ENCODE results near the gene CCDC150. TPM values are rescaled to one million over a fixed set of nuclear protein-coding genes. Genes with fewer than 3 reads are reported as not detected.

Gene CCDC150
- total RNA-seq, 2 experiments from 2014 or later, result 10.4 to 13.8 TPM

- TF ChIP-seq, protein P1, sequence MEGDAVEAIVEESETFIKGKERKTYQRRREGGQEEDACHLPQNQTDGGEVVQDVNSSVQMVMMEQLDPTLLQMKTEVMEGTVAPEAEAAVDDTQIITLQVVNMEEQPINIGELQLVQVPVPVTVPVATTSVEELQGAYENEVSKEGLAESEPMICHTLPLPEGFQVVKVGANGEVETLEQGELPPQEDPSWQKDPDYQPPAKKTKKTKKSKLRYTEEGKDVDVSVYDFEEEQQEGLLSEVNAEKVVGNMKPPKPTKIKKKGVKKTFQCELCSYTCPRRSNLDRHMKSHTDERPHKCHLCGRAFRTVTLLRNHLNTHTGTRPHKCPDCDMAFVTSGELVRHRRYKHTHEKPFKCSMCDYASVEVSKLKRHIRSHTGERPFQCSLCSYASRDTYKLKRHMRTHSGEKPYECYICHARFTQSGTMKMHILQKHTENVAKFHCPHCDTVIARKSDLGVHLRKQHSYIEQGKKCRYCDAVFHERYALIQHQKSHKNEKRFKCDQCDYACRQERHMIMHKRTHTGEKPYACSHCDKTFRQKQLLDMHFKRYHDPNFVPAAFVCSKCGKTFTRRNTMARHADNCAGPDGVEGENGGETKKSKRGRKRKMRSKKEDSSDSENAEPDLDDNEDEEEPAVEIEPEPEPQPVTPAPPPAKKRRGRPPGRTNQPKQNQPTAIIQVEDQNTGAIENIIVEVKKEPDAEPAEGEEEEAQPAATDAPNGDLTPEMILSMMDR (IDR thresholded peaks at IDR 0.05), result no peak
- Mint-ChIP-seq H3K27ac (no peak overlapping the region), H3K9me3 (no peaks in the 10 kb centered on the region), H3K4me1 (ENCODE audit: low read depth) (no peaks in the 10 kb centered on the region), H3K36me3 (ENCODE audit: low read depth) (no peaks in the 10 kb centered on the region), H3K27me3 (no peaks in the 10 kb centered on the region), H3K4me3 (no peak overlapping the region)
- CTCF ChIA-PET, result no interaction called here
- intact Hi-C loops (cut with micrococcal nuclease), result no loop called here
- ATAC-seq (no peak), DNase-seq (no peak)
- POLR2A ChIA-PET, result interaction anchor here (0.7 kb wide), 1 partner anchor 120 kb away, joined by 3 read pairs; no protein-coding TSS in a partner anchor
Observed at GRCh38 chr2:196659844-196660243, 20.3 kb downstream of the CCDC150 start.

- H3K9me3 Mint-ChIP-seq, result no peaks in the 10 kb centered on the region
- ATAC-seq, result no peak
- H3K36me3 Mint-ChIP-seq (ENCODE audit: low read depth), result no peaks in the 10 kb centered on the region
- DNase-seq, result no peak
- no peak overlapping the region for H3K27ac Mint-ChIP-seq
- no peak overlapping the region for H3K4me3 Mint-ChIP-seq
- POLR2A ChIA-PET, result interaction anchor here (0.7 kb wide), 1 partner anchor 120 kb away, joined by 3 read pairs; no protein-coding TSS in a partner anchor
- H3K27me3 Mint-ChIP-seq, result no peaks in the 10 kb centered on the region
- H3K4me1 Mint-ChIP-seq (ENCODE audit: low read depth), result no peaks in the 10 kb centered on the region
- intact Hi-C loops (cut with micrococcal nuclease), result no loop called here
- TF ChIP-seq, protein P1 (IDR thresholded peaks at IDR 0.05), result no peak
- CTCF ChIA-PET, result interaction anchor here (1.0 kb wide), 1 partner anchor 98 kb away, joined by 3 read pairs; no protein-coding TSS in a partner anchor
Observed at GRCh38 chr2:196660244-196660643, 20.7 kb downstream of the CCDC150 start.

GRCh38 chr2:196670342-196670741 is 30.8 kb downstream of the CCDC150 start:
- ChIA-PET CTCF (no interaction called here), POLR2A (no interaction called here)
- ATAC-seq, result no peak
- H3K4me3 Mint-ChIP-seq, result no peak overlapping the region
- intact Hi-C loops (cut with micrococcal nuclease), result no loop called here
- H3K27me3 Mint-ChIP-seq, result no peaks in the 10 kb centered on the region
- H3K4me1 Mint-ChIP-seq (ENCODE audit: low read depth), result no peaks in the 10 kb centered on the region
- DNase-seq, result no peak
- H3K9me3 Mint-ChIP-seq, result no peaks in the 10 kb centered on the region
- TF ChIP-seq, protein P1 (IDR thresholded peaks at IDR 0.05), result no peak
- no peaks in the 10 kb centered on the region for H3K36me3 Mint-ChIP-seq (ENCODE audit: low read depth)
- H3K27ac Mint-ChIP-seq, result no peak overlapping the region

GRCh38 chr2:196675963-196676362 is 36.4 kb downstream of the CCDC150 start:
- ATAC-seq (no peak), DNase-seq (no peak)
- CTCF ChIA-PET, result no interaction called here
- H3K27me3 Mint-ChIP-seq, result no peaks in the 10 kb centered on the region
- TF ChIP-seq, protein P1 (IDR thresholded peaks at IDR 0.05), result no peak
- intact Hi-C loops (cut with micrococcal nuclease), result no loop called here
- peaks cover 4% of the 10 kb centered on the region for H3K36me3 Mint-ChIP-seq (ENCODE audit: low read depth)
- H3K4me3 Mint-ChIP-seq, result no peak overlapping the region
- no peak overlapping the region for H3K27ac Mint-ChIP-seq
- H3K4me1 Mint-ChIP-seq (ENCODE audit: low read depth), result no peaks in the 10 kb centered on the region
- POLR2A ChIA-PET, result no interaction called here
- no peaks in the 10 kb centered on the region for H3K9me3 Mint-ChIP-seq

GRCh38 chr2:196677404-196677803 is 37.9 kb downstream of the CCDC150 start:
- ATAC-seq, result no peak
- Mint-ChIP-seq H3K9me3 (no peaks in the 10 kb centered on the region), H3K27ac (no peak overlapping the region), H3K4me1 (ENCODE audit: low read depth) (no peaks in the 10 kb centered on the region), H3K4me3 (no peak overlapping the region), H3K36me3 (ENCODE audit: low read depth) (peaks cover 4% of the 10 kb centered on the region), H3K27me3 (no peaks in the 10 kb centered on the region)
- ChIA-PET CTCF (interaction anchor here (1.6 kb wide), 1 partner anchor 73 kb away, joined by 4 read pairs; no protein-coding TSS in a partner anchor), POLR2A (no interaction called here)
- TF ChIP-seq, protein P1 (IDR thresholded peaks at IDR 0.05), result no peak
- DNase-seq, result no peak
- intact Hi-C loops (cut with micrococcal nuclease), result no loop called here

Data from activated CD8-positive, alpha-beta T cell treated with anti-CD3 and anti-CD28 coated beads for 36 hours (primary cell).